Liver (tissue), 9 donors: ENCODE results near the gene ABCC9. TPM values are rescaled to one million over a fixed set of nuclear protein-coding genes. Genes with fewer than 3 reads are reported as not detected.

ENCODE experiments used
- DNase-seq: peaks from one replicate; pipeline ENCODE4 v3.0.0-alpha.2; 2017; ENCODE audit warnings: low spot score
- H3K27ac ChIP-seq, 2 donors: one replicate each; pipeline ENCODE4 v1.7.0; 2013; ENCODE audit warnings: inconsistent platforms in 2 of 2, low read length in 2 of 2, control low read depth in 1 of 2, low read depth in 1 of 2, mild to moderate bottlenecking in 1 of 2
- H3K27me3 ChIP-seq, 4 donors: one replicate each; pipeline versions ENCODE4 v1.6.1 to v1.7.0; 2013; ENCODE audit warnings: low read length in 3 of 4, inconsistent platforms in 1 of 4, mild to moderate bottlenecking in 1 of 4, moderate library complexity in 1 of 4; ENCODE audit not compliant: control insufficient read depth in 4 of 4, insufficient read depth in 4 of 4
- H3K36me3 ChIP-seq, 4 donors: one replicate each; pipeline versions ENCODE4 v1.6.1 to v1.7.0; 2013; ENCODE audit warnings: low read length in 3 of 4, mild to moderate bottlenecking in 3 of 4, low read depth in 1 of 4, moderate library complexity in 1 of 4; ENCODE audit not compliant: control insufficient read depth in 4 of 4, insufficient read depth in 3 of 4
- H3K4me1 ChIP-seq, 4 donors: one replicate each; pipeline versions ENCODE4 v1.6.1 to v1.7.0; 2013; ENCODE audit warnings: low read length in 3 of 4, mild to moderate bottlenecking in 3 of 4, moderate library complexity in 1 of 4; ENCODE audit not compliant: control insufficient read depth in 4 of 4, insufficient read depth in 4 of 4
- H3K4me3 ChIP-seq, 3 donors: one replicate each; pipeline versions ENCODE4 v1.6.1 to v1.7.0; 2013; ENCODE audit warnings: low read length in 3 of 3, control low read depth in 1 of 3, low read depth in 1 of 3, mild to moderate bottlenecking in 1 of 3
- H3K9ac ChIP-seq, 2 donors: one replicate each; pipeline ENCODE4 v1.7.0; 2013; ENCODE audit warnings: low read length in 2 of 2, mild to moderate bottlenecking in 2 of 2, moderate library complexity in 2 of 2, control low read depth in 1 of 2, low read depth in 1 of 2
- H3K9me3 ChIP-seq, 4 donors: one replicate each; pipeline versions ENCODE4 v1.6.1 to v1.7.0; 2013; ENCODE audit warnings: low read length in 3 of 4; ENCODE audit not compliant: control insufficient read depth in 4 of 4
- EGR1 ChIP-seq, 2 donors: IDR thresholded peaks; 2 replicates each; pipeline ENCODE4 v1.6.1; 2016 to 2018; ENCODE audit warnings: antibody characterized with exemption in 2 of 2, low read depth in 2 of 2
- FOXA1 ChIP-seq: IDR thresholded peaks from 2 replicates; pipeline ENCODE4 v1.6.1; 2016; ENCODE audit warnings: antibody characterized with exemption
- FOXA2 ChIP-seq: IDR thresholded peaks from 2 replicates; pipeline ENCODE4 v1.6.1; 2016; ENCODE audit warnings: antibody characterized with exemption
- GABPA ChIP-seq, 2 donors: IDR thresholded peaks in 1 of 2; conservative IDR thresholded peaks in 1 of 2; 2 replicates each; pipeline ENCODE4 v1.6.1; 2016; ENCODE audit warnings: antibody characterized with exemption in 2 of 2, mild to moderate bottlenecking in 1 of 2, moderate library complexity in 1 of 2
- HNF4A ChIP-seq, 2 donors: conservative IDR thresholded peaks; 2 replicates each; pipeline ENCODE4 v1.6.1; 2016; ENCODE audit warnings: antibody characterized with exemption in 2 of 2, mild to moderate bottlenecking in 2 of 2
- HNF4G ChIP-seq: IDR thresholded peaks from 2 replicates; pipeline ENCODE4 v1.6.1; 2016; ENCODE audit warnings: antibody characterized with exemption
- JUND ChIP-seq, 2 donors: IDR thresholded peaks; 2 replicates each; pipeline ENCODE4 v1.6.1; 2016; ENCODE audit warnings: antibody characterized with exemption in 2 of 2
- MAX ChIP-seq: IDR thresholded peaks from 2 replicates; pipeline ENCODE4 v1.6.1; 2016; ENCODE audit warnings: antibody characterized with exemption
- NR2F2 ChIP-seq: IDR thresholded peaks from 2 replicates; pipeline ENCODE4 v1.6.1; 2016; ENCODE audit warnings: antibody characterized with exemption
- RAD21 ChIP-seq, 2 donors: IDR thresholded peaks; 2 replicates each; pipeline ENCODE4 v1.6.1; 2016; ENCODE audit warnings: antibody characterized with exemption in 2 of 2, mild to moderate bottlenecking in 2 of 2
- RXRA ChIP-seq, 2 donors: IDR thresholded peaks; 2 replicates each; pipeline ENCODE4 v1.6.1; 2017 to 2018; ENCODE audit warnings: antibody characterized with exemption in 2 of 2, mild to moderate bottlenecking in 1 of 2
- SP1 ChIP-seq: IDR thresholded peaks from 2 replicates; pipeline ENCODE4 v1.6.1; 2018; ENCODE audit warnings: antibody characterized with exemption, mild to moderate bottlenecking
- TAF1 ChIP-seq: conservative IDR thresholded peaks from 2 replicates; pipeline ENCODE4 v1.6.1; 2016; ENCODE audit warnings: antibody characterized with exemption, mild to moderate bottlenecking
- YY1 ChIP-seq: IDR thresholded peaks from 2 replicates; pipeline ENCODE4 v1.6.1; 2016; ENCODE audit warnings: antibody characterized with exemption, mild to moderate bottlenecking
- ZBTB33 ChIP-seq: IDR thresholded peaks from 2 replicates; pipeline ENCODE4 v1.6.1; 2016; ENCODE audit warnings: antibody characterized with exemption
- WGBS: extraction: QIAGEN DNeasy Blood & Tissue Kit; methylation state at CpG from one replicate; pipeline ENCODE4 v1.1.7; 2013; 5-methylcytosine and 5-hydroxymethylcytosine counted together
- polyA plus RNA-seq, 2 donors: library from polyadenylated mRNA; stranded (reverse) in 1 of 2; unstranded in 1 of 2; fragments of 200-250 nt in 1 of 2; fragments of >200 nt in 1 of 2; fragmentation: Nextera tagmentation in 1 of 2; extraction: Ambion mirVana in 1 of 2; gene quantifications; one replicate each; pipeline versions ENCODE4 v1.2.1 to v1.2.3, GENCODE V29; 2013 to 2015
- total RNA-seq, 2 donors: library from RNA; depleted of rRNA; stranded (reverse); fragments of >200 nt; gene quantifications; one replicate each; pipeline ENCODE4 v1.2.3, GENCODE V29; 2014
- TF ChIP-seq, protein P1 (sequence below): fragments of 150-350 bp; IDR thresholded peaks from 2 replicates; pipeline ENCODE4 v1.5.1; 2017; ENCODE audit warnings: improper control_type of control experiment, low read depth, low read length; ENCODE audit not compliant: missing input control
- TF ChIP-seq, protein P2 (sequence below): IDR thresholded peaks from 2 replicates; pipeline ENCODE4 v1.6.1; 2016; ENCODE audit warnings: antibody characterized with exemption, mild to moderate bottlenecking
- TF ChIP-seq, protein P3 (sequence below): IDR thresholded peaks from 2 replicates; pipeline ENCODE4 v1.6.1; 2016; ENCODE audit warnings: antibody characterized with exemption
- donor health status: healthy.
- donor health status: healthy.
- donor health status: healthy.
- donor health status: healthy.
- donor health status: healthy.

ABCC9 gene
- total and polyA plus RNA-seq, 4 donors: 2.7 to 55.6 (median 10.7) TPM

GRCh38 chr12:21893924-21894323 is 47.3 kb downstream of the ABCC9 start:
- no peak for DNase-seq
- H3K27me3 ChIP-seq: no peaks in the 10 kb centered on the region
- no peaks in the 10 kb centered on the region for H3K9me3 ChIP-seq
- H3K27ac ChIP-seq: peak overlapping the region; percentile 82 to 92
- WGBS: 66% methylated on average over 4 of the region's 4 CpGs
- TF ChIP-seq, protein P1, sequence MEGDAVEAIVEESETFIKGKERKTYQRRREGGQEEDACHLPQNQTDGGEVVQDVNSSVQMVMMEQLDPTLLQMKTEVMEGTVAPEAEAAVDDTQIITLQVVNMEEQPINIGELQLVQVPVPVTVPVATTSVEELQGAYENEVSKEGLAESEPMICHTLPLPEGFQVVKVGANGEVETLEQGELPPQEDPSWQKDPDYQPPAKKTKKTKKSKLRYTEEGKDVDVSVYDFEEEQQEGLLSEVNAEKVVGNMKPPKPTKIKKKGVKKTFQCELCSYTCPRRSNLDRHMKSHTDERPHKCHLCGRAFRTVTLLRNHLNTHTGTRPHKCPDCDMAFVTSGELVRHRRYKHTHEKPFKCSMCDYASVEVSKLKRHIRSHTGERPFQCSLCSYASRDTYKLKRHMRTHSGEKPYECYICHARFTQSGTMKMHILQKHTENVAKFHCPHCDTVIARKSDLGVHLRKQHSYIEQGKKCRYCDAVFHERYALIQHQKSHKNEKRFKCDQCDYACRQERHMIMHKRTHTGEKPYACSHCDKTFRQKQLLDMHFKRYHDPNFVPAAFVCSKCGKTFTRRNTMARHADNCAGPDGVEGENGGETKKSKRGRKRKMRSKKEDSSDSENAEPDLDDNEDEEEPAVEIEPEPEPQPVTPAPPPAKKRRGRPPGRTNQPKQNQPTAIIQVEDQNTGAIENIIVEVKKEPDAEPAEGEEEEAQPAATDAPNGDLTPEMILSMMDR: no peak
- TF ChIP-seq ZBTB33: no peak
- TF ChIP-seq MAX: no peak
- TF ChIP-seq RAD21 (IDR thresholded peaks at IDR 0.05): no peak
- TF ChIP-seq HNF4G: no peak
- TF ChIP-seq RXRA (IDR thresholded peaks at IDR 0.05): no peak
- no peak for TF ChIP-seq EGR1 (IDR thresholded peaks at IDR 0.05; ENCODE audit: low read depth in 2 of 2)
- no peak for TF ChIP-seq FOXA2
- no peak for TF ChIP-seq SP1
- TF ChIP-seq, protein P2, sequence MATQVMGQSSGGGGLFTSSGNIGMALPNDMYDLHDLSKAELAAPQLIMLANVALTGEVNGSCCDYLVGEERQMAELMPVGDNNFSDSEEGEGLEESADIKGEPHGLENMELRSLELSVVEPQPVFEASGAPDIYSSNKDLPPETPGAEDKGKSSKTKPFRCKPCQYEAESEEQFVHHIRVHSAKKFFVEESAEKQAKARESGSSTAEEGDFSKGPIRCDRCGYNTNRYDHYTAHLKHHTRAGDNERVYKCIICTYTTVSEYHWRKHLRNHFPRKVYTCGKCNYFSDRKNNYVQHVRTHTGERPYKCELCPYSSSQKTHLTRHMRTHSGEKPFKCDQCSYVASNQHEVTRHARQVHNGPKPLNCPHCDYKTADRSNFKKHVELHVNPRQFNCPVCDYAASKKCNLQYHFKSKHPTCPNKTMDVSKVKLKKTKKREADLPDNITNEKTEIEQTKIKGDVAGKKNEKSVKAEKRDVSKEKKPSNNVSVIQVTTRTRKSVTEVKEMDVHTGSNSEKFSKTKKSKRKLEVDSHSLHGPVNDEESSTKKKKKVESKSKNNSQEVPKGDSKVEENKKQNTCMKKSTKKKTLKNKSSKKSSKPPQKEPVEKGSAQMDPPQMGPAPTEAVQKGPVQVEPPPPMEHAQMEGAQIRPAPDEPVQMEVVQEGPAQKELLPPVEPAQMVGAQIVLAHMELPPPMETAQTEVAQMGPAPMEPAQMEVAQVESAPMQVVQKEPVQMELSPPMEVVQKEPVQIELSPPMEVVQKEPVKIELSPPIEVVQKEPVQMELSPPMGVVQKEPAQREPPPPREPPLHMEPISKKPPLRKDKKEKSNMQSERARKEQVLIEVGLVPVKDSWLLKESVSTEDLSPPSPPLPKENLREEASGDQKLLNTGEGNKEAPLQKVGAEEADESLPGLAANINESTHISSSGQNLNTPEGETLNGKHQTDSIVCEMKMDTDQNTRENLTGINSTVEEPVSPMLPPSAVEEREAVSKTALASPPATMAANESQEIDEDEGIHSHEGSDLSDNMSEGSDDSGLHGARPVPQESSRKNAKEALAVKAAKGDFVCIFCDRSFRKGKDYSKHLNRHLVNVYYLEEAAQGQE: no peak
- TF ChIP-seq FOXA1: no peak
- no peak for TF ChIP-seq TAF1
- TF ChIP-seq HNF4A (conservative IDR thresholded peaks at IDR 0.05): no peak
- no peak for TF ChIP-seq YY1
- TF ChIP-seq, protein P3, sequence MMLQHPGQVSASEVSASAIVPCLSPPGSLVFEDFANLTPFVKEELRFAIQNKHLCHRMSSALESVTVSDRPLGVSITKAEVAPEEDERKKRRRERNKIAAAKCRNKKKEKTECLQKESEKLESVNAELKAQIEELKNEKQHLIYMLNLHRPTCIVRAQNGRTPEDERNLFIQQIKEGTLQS: no peak
- TF ChIP-seq GABPA (IDR thresholded peaks at IDR 0.05 in 1 of 2, conservative IDR thresholded peaks at IDR 0.05 in 1 of 2): no peak
- no peak for TF ChIP-seq JUND (IDR thresholded peaks at IDR 0.05)
- no peak for TF ChIP-seq NR2F2
- H3K9ac ChIP-seq: peak overlapping the region in 1 of 2 donors; percentile 53
- H3K36me3 ChIP-seq: peaks cover 0 to 3% (median 0%) of the 10 kb centered on the region in 4 donors
- H3K4me1 ChIP-seq: peaks cover 2 to 38% (median 22%) of the 10 kb centered on the region in 4 donors
- peak overlapping the region; percentile 9 to 61 (median 61) for H3K4me3 ChIP-seq
